Inflammatory macrophage (primary cell): ENCODE data around the gene FAM241A.
A peak's percentile ranks its signal among the peaks of the same experiment; 100 is the strongest.
"Not testable (repeated sequence)": the region's sequence is repeated elsewhere in the genome, so short reads cannot be mapped to it uniquely, and the experiment has no call there.

Experiments
- DNase-seq, 2 donors: peaks; one replicate each; pipeline ENCODE4 v3.0.0-alpha.2; 2020 to 2022

The FAM241A gene

GRCh38 chr4:112138538-112138937 lies 6.7 kb upstream of the FAM241A start:
- no peak for DNase-seq

- DNase-seq, result no peak
Observed at GRCh38 chr4:112140536-112140935, 4.7 kb upstream of the FAM241A start.

GRCh38 chr4:112141366-112142138 lies 3.7 kb upstream of the FAM241A start:
- peak; percentile 11 to 58 for DNase-seq

GRCh38 chr4:112142182-112142581 lies 3.1 kb upstream of the FAM241A start:
- no peak for DNase-seq

DNA sequence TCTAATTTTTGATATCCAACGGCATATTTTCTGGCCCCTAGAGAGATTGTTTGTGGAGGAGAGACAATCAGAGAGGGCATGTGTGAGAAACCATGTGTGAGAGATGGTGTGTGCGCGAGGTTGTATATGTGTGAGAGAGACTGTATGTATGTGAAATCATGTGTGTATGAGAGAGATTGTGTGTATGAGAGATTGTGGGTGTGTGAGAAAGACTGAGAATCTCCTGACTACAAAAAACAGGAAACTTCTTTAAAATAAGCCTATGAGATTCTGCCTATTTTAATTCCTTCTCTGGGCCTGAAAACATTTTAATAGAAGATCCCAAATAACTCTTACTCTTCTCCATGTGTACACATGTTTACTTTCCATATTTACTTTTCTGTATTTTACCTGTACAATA lies 1.5 kb upstream of the FAM241A start:
- DNase-seq, result peak; percentile 27 to 41

- no peak for DNase-seq
Observed at GRCh38 chr4:112144546-112145325, 518 bp upstream of the FAM241A start.

GRCh38 chr4:112145790-112146501 lies 692 bp downstream of the FAM241A start:
- peak; percentile 43 to 56 for DNase-seq

- DNase-seq, result no peak
Observed at GRCh38 chr4:112146502-112146813, 1.2 kb downstream of the FAM241A start.

- DNase-seq, result no peak
Observed at GRCh38 chr4:112147697-112148096, 2.4 kb downstream of the FAM241A start.

DNA sequence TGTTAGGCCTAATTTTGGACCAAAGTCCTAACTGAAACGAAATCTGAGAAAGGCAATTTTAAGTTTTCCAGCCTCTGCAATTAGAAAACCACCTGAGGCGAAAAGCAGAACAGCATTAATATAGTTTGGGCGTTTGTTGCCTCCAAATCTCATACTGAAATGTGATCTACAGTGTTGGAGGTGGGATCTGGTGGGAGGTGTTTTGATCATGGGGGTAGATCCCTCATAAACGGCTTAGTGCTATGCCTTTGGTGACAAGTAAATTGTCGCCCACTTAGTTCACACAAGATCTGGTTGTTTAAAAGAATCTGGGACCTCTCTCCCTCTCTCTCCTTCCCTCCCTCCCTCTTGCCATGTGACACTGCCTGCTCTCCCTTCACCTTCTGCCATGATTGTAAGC lies 5.7 kb downstream of the FAM241A start:
- DNase-seq, result no peak

GRCh38 chr4:112152521-112152920 lies 7.3 kb downstream of the FAM241A start:
- DNase-seq, result peak; percentile 49 to 76

DNA sequence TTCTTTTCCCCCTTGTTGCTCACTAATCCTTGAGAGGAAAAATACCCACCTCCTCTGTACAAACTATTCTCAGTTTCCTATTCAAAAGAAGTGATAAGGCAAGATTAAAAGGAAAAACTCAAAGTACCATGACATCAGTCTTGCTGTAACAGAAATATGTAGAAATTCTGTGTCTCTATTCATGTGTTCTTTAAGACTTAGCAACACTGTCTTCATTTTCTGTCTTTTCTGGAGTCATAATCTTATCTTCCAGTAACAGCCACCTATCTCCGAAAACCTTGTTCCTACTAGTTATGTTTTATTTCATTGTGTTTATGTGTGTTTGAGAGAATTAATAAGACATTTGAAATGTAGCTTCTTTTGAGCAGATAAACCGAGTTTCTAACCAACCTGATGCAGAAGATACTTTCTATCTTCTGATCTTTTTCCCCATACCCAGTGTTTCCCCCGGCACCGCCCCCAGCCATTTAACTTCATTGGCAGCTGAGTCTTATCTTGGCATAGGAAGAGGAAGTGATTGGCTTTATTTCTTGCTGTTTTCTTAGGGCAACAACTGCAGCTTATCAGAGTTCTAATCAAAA lies 8.0 kb downstream of the FAM241A start:
- no peak for DNase-seq

DNA sequence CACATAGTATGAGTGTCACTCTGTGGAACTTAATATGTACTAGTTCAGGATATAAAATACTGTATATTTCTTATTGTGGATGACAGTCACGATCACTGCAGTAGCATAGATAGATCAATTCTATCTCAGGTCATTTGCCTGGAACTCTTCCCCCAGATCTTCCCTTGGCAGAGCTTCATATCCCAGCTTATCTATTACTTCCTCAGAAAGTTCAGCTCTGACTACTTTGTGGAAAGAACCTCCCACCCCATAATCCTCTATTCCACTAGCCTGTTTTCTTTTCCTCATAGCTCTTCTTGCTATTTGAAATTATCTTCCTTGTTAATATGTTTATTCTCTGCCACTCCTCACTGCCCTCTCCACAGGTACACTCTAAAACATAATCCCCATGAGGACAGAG lies 10.9 kb downstream of the FAM241A start:
- DNase-seq, result no peak

DNA sequence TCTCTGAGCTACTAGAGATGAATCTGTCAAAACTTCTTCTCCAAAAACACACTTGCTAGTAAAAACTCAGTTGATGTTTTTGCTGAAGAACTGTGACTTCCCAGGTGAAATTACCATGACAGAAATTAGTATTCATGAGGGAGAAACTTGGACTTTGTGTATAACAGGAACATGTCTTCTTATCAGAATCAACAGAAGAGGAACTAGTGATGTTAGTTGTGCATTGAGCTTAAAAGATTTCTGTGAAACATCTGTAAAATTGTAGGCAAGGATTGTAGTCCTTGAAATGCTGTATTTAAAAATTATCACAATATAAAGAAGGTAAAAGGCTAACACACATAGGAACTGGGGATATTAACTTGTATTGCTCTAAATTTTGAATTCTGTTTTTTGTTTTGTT lies 11.3 kb downstream of the FAM241A start:
- no peak for DNase-seq

GRCh38 chr4:112163706-112164105 lies 18.5 kb downstream of the FAM241A start:
- not testable (repeated sequence) for DNase-seq

GRCh38 chr4:112167794-112168193 lies 22.5 kb downstream of the FAM241A start:
- DNase-seq, result no peak

- no peak for DNase-seq
Observed at GRCh38 chr4:112168719-112169500, 23.7 kb downstream of the FAM241A start.

- peak; percentile 66 to 67 for DNase-seq
Observed at GRCh38 chr4:112170451-112170993, 25.3 kb downstream of the FAM241A start.

- not testable (repeated sequence) for DNase-seq
Observed at GRCh38 chr4:112171051-112171763, 26.0 kb downstream of the FAM241A start.

DNA sequence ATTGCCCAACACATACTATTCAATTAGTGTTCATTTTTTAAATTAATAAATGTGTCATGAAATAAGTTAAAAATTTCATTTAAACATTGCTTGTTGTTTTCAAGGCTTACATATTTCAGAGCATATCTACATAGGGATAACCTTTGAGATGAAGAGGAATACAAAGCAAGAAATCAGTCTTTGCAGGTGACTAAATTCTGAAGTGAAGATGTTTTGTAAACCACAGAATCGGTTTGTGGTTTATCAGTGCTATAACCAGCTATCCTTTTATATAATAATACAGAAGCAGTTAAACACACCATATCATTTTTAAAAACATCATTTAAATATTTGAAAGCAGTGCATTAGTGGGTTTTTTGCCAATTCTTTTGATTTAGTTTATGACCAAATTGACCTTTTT lies 26.9 kb downstream of the FAM241A start:
- DNase-seq, result no peak
